ENCODE results near the gene ACOX3.

The ACOX3 gene

DNA sequence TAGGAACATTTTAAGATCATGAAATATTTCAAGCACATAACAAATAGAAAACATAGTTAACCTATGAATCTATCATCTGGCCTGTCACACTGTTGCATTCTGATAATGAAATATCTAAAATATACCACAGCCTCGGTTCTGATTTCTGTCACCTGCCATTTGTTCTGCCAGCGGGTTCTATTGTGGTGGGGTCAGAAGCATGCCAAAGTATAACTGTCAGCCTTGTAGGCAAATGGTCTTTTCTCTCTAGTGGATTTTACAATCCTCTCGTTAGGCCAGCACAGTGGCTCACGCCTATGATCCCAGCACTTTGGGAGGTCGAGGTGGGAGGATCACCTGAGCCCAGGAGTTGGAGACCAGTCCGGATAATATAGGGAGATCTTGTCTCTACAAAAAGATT, 123.0 kb downstream of the ACOX3 start:
- TF ChIP-seq, protein P1, sequence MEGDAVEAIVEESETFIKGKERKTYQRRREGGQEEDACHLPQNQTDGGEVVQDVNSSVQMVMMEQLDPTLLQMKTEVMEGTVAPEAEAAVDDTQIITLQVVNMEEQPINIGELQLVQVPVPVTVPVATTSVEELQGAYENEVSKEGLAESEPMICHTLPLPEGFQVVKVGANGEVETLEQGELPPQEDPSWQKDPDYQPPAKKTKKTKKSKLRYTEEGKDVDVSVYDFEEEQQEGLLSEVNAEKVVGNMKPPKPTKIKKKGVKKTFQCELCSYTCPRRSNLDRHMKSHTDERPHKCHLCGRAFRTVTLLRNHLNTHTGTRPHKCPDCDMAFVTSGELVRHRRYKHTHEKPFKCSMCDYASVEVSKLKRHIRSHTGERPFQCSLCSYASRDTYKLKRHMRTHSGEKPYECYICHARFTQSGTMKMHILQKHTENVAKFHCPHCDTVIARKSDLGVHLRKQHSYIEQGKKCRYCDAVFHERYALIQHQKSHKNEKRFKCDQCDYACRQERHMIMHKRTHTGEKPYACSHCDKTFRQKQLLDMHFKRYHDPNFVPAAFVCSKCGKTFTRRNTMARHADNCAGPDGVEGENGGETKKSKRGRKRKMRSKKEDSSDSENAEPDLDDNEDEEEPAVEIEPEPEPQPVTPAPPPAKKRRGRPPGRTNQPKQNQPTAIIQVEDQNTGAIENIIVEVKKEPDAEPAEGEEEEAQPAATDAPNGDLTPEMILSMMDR (IDR thresholded peaks at IDR 0.05; ENCODE audit: insufficient read depth, missing control alignments): no peak
- no peak for FAIRE-seq

DNA sequence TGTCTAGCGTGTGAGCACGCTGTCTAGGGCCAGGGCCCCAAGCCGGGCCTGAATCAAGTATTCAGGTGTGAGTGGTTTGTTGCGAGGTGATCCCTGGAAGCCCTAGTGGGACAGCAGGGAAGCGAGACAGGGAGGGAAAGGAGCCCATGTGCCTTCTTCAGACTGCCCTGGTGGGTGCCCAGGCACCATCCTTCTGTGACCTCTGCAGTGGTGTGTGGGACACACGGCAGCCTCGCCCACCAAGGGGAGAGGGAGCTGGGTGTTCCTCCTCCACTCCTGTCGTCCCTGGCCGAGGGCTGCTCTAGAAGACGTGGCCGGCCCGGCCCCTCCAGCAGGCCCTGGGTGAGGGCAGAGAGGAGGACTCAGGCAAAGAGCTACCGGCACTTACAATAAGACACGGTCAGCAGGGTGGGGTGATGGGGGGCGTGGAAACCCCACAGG, 123.6 kb downstream of the ACOX3 start:
- DNase-seq (ENCODE audit: insufficient read length, low spot score) (no peak), FAIRE-seq (no peak)
- TF ChIP-seq, protein P1 (IDR thresholded peaks at IDR 0.05; ENCODE audit: insufficient read depth, missing control alignments): no peak

More for the DNA sequence above, 123.0 kb downstream of the ACOX3 start:
- no peak for DNase-seq (ENCODE audit: insufficient read length, low spot score)

Data from D721Med (cell line).